HL-60 (cell line): ENCODE measurements around the gene CACNA1H.

Experiments
- DNase-seq, 2 experiments: peaks; one replicate each; pipeline ENCODE4 v3.0.0-alpha.2; 2010 to 2020; ENCODE audit warnings: low read depth in 1 of 2, low spot score in 1 of 2
- H3K27ac ChIP-seq: fragments of 250-450 bp; sonication (Bioruptor Pico); replicated peaks from 2 replicates; pipeline ENCODE4 v1.5.1; 2020; ENCODE audit warnings: mild to moderate bottlenecking, moderate library complexity
- H3K27me3 ChIP-seq: fragments of 250-450 bp; sonication (Bioruptor Pico); 2 replicates; pipeline ENCODE4 v1.5.1; 2021; ENCODE audit warnings: mild to moderate bottlenecking, moderate library complexity; ENCODE audit not compliant: insufficient read depth, poor library complexity, severe bottlenecking
- H3K4me3 ChIP-seq: replicated peaks from 2 replicates; pipeline ENCODE4 v1.5.1; 2011; ENCODE audit warnings: mild to moderate bottlenecking, control low read depth, low read length; ENCODE audit not compliant: insufficient read depth
- CTCF ChIP-seq: IDR thresholded peaks from one replicate; pipeline ENCODE4 v1.5.1; 2011; ENCODE audit warnings: low read length, control low read depth, inconsistent platforms; ENCODE audit not compliant: insufficient read depth
- GABPA ChIP-seq: IDR thresholded peaks from 2 replicates; pipeline ENCODE4 v1.6.1; 2012; ENCODE audit warnings: low read depth
- POLR2AphosphoS5 ChIP-seq: IDR thresholded peaks from 2 replicates; pipeline ENCODE4 v1.6.1; 2012; ENCODE audit warnings: low read depth
- SPI1 ChIP-seq: IDR thresholded peaks from 2 replicates; pipeline ENCODE4 v1.6.1; 2012; ENCODE audit warnings: low read depth, mild to moderate bottlenecking, borderline replicate concordance
- TF ChIP-seq, protein P1 (sequence below): IDR thresholded peaks from 2 replicates; pipeline ENCODE4 v1.6.1; 2012; ENCODE audit warnings: low read depth; ENCODE audit not compliant: insufficient replicate concordance

CACNA1H gene

DNA sequence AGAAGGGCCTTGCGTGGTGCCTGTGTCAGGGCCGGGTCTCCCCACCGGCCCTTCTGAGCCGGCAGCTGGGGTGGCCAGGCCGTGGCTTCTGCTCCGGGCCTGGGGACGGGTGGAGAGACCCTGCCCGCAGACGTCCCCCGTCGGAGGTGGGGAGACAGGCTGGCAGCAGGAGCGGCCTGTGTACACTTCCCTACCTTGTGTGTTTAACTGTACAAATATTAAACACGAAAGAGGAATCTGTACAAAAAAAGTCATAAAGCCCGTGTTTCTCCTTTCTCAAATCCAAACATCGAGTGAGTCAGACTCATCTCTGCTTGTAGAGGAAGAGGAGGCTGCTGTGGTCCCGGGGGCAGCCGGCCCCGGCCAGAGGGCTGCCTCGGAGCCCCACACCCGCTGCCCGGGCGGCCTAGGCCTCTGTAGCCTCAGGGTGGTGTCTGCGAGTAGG, 2.0 kb downstream of the CACNA1H start:
- no peak overlapping the region for H3K4me3 ChIP-seq
- no peak overlapping the region for H3K27ac ChIP-seq
- DNase-seq, result no peak
- TF ChIP-seq POLR2AphosphoS5 (no peak), GABPA (no peak), SPI1 (no peak), CTCF (no peak)
- TF ChIP-seq, protein P1, sequence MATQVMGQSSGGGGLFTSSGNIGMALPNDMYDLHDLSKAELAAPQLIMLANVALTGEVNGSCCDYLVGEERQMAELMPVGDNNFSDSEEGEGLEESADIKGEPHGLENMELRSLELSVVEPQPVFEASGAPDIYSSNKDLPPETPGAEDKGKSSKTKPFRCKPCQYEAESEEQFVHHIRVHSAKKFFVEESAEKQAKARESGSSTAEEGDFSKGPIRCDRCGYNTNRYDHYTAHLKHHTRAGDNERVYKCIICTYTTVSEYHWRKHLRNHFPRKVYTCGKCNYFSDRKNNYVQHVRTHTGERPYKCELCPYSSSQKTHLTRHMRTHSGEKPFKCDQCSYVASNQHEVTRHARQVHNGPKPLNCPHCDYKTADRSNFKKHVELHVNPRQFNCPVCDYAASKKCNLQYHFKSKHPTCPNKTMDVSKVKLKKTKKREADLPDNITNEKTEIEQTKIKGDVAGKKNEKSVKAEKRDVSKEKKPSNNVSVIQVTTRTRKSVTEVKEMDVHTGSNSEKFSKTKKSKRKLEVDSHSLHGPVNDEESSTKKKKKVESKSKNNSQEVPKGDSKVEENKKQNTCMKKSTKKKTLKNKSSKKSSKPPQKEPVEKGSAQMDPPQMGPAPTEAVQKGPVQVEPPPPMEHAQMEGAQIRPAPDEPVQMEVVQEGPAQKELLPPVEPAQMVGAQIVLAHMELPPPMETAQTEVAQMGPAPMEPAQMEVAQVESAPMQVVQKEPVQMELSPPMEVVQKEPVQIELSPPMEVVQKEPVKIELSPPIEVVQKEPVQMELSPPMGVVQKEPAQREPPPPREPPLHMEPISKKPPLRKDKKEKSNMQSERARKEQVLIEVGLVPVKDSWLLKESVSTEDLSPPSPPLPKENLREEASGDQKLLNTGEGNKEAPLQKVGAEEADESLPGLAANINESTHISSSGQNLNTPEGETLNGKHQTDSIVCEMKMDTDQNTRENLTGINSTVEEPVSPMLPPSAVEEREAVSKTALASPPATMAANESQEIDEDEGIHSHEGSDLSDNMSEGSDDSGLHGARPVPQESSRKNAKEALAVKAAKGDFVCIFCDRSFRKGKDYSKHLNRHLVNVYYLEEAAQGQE, result no peak
- peaks cover 26% of the 10 kb centered on the region for H3K27me3 ChIP-seq

- DNase-seq, result no peak
- H3K27ac ChIP-seq, result no peak overlapping the region
- H3K27me3 ChIP-seq, result peaks cover 26% of the 10 kb centered on the region
- no peak for TF ChIP-seq POLR2AphosphoS5
- TF ChIP-seq GABPA, result no peak
- TF ChIP-seq, protein P1, result no peak
- no peak for TF ChIP-seq SPI1
- no peak for TF ChIP-seq CTCF
- H3K4me3 ChIP-seq, result no peak overlapping the region
Observed at GRCh38 chr16:1155353-1156054, 2.6 kb downstream of the CACNA1H start.

- H3K27me3 ChIP-seq, result peaks cover 22% of the 10 kb centered on the region
- TF ChIP-seq GABPA (no peak), CTCF (no peak), POLR2AphosphoS5 (no peak), SPI1 (no peak)
- TF ChIP-seq, protein P1, result no peak
Observed at GRCh38 chr16:1156055-1156982, 3.4 kb downstream of the CACNA1H start.

More at GRCh38 chr16:1156055-1156982, 3.4 kb downstream of the CACNA1H start:
- DNase-seq, result no peak
- H3K4me3 ChIP-seq, result no peak overlapping the region
- no peak overlapping the region for H3K27ac ChIP-seq
